Measurements from ENCODE around the gene NXPE3.

GRCh38 chr3:101807888-101808287 lies 28.9 kb downstream of the NXPE3 start:
- no peak for TF ChIP-seq TCF7 (IDR thresholded peaks at IDR 0.05; ENCODE audit: borderline replicate concordance)
- TF ChIP-seq EZH2 (IDR thresholded peaks at IDR 0.05; ENCODE audit: borderline replicate concordance, control insufficient read depth, low read depth, low read length): no peak
